Ovary (tissue), 9 donors: ENCODE results near the gene SYPL1. TPM values are rescaled to one million over a fixed set of nuclear protein-coding genes. Genes with fewer than 3 reads are reported as not detected.
A peak's percentile ranks its signal among the peaks of the same experiment; 100 is the strongest.

Source experiments
- DNase-seq, 5 donors: peaks; one replicate each; pipeline ENCODE4 v3.0.0-alpha.2; 2019 to 2020
- H3K27ac ChIP-seq, 2 donors: fragments of 200-600 bp; one replicate each; pipeline versions ENCODE4 v1.5.1 to v1.8.0; 2019 to 2022
- H3K27me3 ChIP-seq: fragments of 200-600 bp; one replicate; pipeline ENCODE4 v1.8.0; 2022
- H3K36me3 ChIP-seq: fragments of 200-600 bp; sonication (generic); one replicate; pipeline ENCODE4 v1.5.1; 2019
- H3K4me1 ChIP-seq: one replicate; pipeline ENCODE4 v1.8.1; 2013; ENCODE audit warnings: mild to moderate bottlenecking, moderate library complexity; ENCODE audit not compliant: insufficient read depth
- H3K4me3 ChIP-seq: fragments of 200-600 bp; sonication (generic); one replicate; pipeline ENCODE4 v1.5.1; 2017
- H3K9me3 ChIP-seq, 2 donors: fragments of 200-600 bp in 1 of 2; sonication (generic) in 1 of 2; one replicate each; pipeline versions ENCODE4 v1.5.1 to v1.8.1; 2013 to 2019; ENCODE audit warnings: mild to moderate bottlenecking in 1 of 2, moderate library complexity in 1 of 2
- EP300 ChIP-seq: sonication (generic); formaldehyde crosslinking; IDR thresholded peaks from one replicate; pipeline ENCODE4 v1.6.1; 2017; ENCODE audit warnings: antibody characterized with exemption
- POLR2A ChIP-seq: fragments of 450-650 bp; IDR thresholded peaks from one replicate; pipeline ENCODE4 v1.6.1; 2017; ENCODE audit warnings: antibody characterized with exemption, mild to moderate bottlenecking, moderate library complexity
- WGBS, 3 donors: extraction: QIAGEN DNeasy Blood & Tissue Kit in 1 of 3; methylation state at CpG; one replicate each; pipeline versions ENCODE4 v1.1.5 to v1.1.7; 2013 to 2017; 5-methylcytosine and 5-hydroxymethylcytosine counted together
- intact Hi-C, 4 donors: fragments of 100-400 bp; cut with DNase I; formaldehyde crosslinking; loops; one replicate each; pipeline versions ENCODE4 v1.11.0 to v1.15.1; 2022 to 2023
- polyA plus RNA-seq, 2 donors: library from polyadenylated mRNA; stranded (reverse); fragments of 200-250 nt in 1 of 2; fragments of 350-450 nt in 1 of 2; fragmentation: Illumina TruSeq in 1 of 2; extraction: RNeasy Lipid Tissue Mini Kit (QIAGEN cat#74804) in 1 of 2; gene quantifications; one replicate each; pipeline ENCODE4 v1.2.3, GENCODE V29; 2013 to 2014
- total RNA-seq, 7 donors: library from RNA; depleted of rRNA in 2 of 7; stranded (reverse); fragments of >200 nt in 2 of 7; fragmentation: NEBNext Ultra II Directional in 3 of 7; extraction: Animal tissue kit (Norgen Biotek cat#: 25700) in 3 of 7; gene quantifications; one replicate each; pipeline versions ENCODE4 v1.1.0 to v1.2.4, GENCODE V29; 2016 to 2023
- TF ChIP-seq, protein P1 (sequence below), 3 donors: fragments of 450-650 bp in 2 of 3; fragments of 200-600 bp in 1 of 3; IDR thresholded peaks; one replicate each; pipeline versions ENCODE4 v1.5.1 to v1.8.0; 2016 to 2022; ENCODE audit warnings: antibody characterized with exemption in 3 of 3, mild to moderate bottlenecking in 1 of 3
- donor health status: DM: no; HTN: no; CAD: no; lungs with moderate emphysema.
- donor health status: DM: no; HTN: no; CAD: no.
- donor health status: Bipolar disorder and iron deficiency.
- donor health status: DM: yes; HTN: yes; CAD: no.
- donor health status: DM: no; HTN: no; CAD: no.
- donor health status: DM: yes; HTN: yes; CAD: no.

The SYPL1 gene
- total and polyA plus RNA-seq, 9 donors = 71.5 to 127 (median 83.5) TPM

DNA sequence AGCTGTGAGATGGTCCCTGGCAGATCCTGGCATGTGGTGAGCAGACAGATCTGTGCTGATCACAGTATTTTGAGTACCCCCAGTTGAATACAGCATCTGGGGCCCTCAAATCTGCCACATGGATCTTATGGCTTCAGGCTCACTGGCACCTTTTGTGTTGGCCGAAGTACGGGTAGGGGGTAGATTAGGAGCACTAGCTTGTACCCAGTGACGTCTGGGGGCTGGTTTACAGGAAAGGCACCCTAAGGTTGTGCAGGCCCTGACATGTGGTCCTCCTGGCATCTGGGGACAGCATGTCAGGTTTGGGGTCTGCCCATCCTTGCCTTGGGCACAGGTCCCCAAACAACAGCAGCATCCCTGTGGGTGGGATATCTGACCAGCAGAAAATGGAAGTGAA, 53.2 kb downstream of the SYPL1 start:
- TF ChIP-seq, protein P1, sequence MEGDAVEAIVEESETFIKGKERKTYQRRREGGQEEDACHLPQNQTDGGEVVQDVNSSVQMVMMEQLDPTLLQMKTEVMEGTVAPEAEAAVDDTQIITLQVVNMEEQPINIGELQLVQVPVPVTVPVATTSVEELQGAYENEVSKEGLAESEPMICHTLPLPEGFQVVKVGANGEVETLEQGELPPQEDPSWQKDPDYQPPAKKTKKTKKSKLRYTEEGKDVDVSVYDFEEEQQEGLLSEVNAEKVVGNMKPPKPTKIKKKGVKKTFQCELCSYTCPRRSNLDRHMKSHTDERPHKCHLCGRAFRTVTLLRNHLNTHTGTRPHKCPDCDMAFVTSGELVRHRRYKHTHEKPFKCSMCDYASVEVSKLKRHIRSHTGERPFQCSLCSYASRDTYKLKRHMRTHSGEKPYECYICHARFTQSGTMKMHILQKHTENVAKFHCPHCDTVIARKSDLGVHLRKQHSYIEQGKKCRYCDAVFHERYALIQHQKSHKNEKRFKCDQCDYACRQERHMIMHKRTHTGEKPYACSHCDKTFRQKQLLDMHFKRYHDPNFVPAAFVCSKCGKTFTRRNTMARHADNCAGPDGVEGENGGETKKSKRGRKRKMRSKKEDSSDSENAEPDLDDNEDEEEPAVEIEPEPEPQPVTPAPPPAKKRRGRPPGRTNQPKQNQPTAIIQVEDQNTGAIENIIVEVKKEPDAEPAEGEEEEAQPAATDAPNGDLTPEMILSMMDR (IDR thresholded peaks at IDR 0.05) = no peak
- TF ChIP-seq EP300 (no peak), POLR2A (no peak)
- H3K27me3 ChIP-seq = no peaks in the 10 kb centered on the region
- no peak for DNase-seq
- WGBS, 3 donors = 95 to 97% (median 95%) methylated on average over 3 of the region's 3 CpGs
- no peak overlapping the region for H3K27ac ChIP-seq
- no peaks in the 10 kb centered on the region for H3K36me3 ChIP-seq
- H3K9me3 ChIP-seq = no peaks in the 10 kb centered on the region
- no peak overlapping the region for H3K4me3 ChIP-seq
- intact Hi-C loops = loop anchor here in 3 of 4 donors (2.0 to 5.0 kb wide), 2 partner anchors 93 to 96 kb away; no protein-coding TSS in a partner anchor
- no peaks in the 10 kb centered on the region for H3K4me1 ChIP-seq

DNA sequence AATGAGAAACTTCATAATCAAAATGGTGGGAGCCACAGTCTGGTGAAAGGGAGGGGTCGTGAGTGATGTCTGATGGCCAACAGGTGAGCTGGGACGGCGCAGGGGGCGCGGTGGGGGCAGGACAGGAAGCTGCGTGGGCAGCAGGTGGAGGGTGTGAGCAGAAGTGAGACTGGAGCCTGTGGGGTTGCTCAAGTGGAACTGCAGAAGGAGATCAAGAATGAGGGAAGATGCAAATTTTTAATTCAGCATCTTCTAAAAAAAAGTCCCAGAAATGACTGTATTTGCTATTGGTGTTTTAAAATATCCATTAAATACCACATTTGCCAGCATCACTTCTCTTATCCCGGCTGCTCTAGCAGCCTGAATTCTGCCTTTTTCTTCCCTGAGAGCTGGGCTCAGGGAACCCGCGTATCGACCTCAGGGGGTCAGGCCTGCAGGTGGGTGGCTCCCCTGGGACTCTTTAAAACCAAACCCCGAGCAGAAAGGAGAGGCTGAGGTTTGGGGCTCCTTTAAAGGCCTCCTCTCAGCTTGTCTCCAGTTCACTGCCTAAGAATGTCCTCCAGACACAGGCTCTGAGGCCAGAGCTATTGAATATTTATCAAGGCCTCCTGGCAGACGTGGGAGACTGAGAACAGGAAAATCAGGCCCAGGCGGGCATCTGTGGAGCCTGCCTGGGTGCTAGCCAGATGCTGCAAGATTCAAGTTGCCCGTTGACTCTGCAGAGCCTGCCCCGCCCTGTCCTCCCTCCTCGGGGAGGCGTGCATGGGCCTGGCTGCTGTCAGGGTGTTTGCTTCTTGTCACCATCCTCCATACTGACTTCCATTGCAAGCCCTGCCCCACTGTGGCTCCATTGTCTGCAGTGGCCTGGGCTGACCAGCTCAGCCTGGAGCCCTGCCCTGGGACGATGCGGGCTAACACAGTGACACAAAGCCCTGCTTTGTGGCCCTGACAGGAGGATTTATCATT, 53.9 kb downstream of the SYPL1 start:
- H3K4me1 ChIP-seq = no peaks in the 10 kb centered on the region
- H3K27me3 ChIP-seq = no peaks in the 10 kb centered on the region
- WGBS, 3 donors = 84 to 90% (median 89%) methylated on average over 19 of the region's 19 CpGs
- intact Hi-C loops = loop anchor here (2.0 to 5.0 kb wide), 3 partner anchors 94 to 97 kb away; no protein-coding TSS in a partner anchor
- TF ChIP-seq, protein P1 (IDR thresholded peaks at IDR 0.05) = no peak
- TF ChIP-seq POLR2A (no peak), EP300 (no peak)
- H3K36me3 ChIP-seq = no peaks in the 10 kb centered on the region
- H3K9me3 ChIP-seq = no peaks in the 10 kb centered on the region
- DNase-seq = no peak
- H3K4me3 ChIP-seq = no peak overlapping the region
- no peak overlapping the region for H3K27ac ChIP-seq

GRCh38 chr7:106057204-106057961, 54.7 kb downstream of the SYPL1 start:
- H3K27ac ChIP-seq = no peak overlapping the region
- no peaks in the 10 kb centered on the region for H3K36me3 ChIP-seq
- WGBS, 3 donors = 69 to 78% (median 77%) methylated on average over 10 of the region's 10 CpGs
- H3K4me1 ChIP-seq = no peaks in the 10 kb centered on the region
- intact Hi-C loops = loop anchor here in 3 of 4 donors (2.0 to 5.0 kb wide), 2 partner anchors 95 kb away; no protein-coding TSS in a partner anchor
- no peaks in the 10 kb centered on the region for H3K9me3 ChIP-seq
- no peak overlapping the region for H3K4me3 ChIP-seq
- no peak for DNase-seq
- TF ChIP-seq, protein P1 (IDR thresholded peaks at IDR 0.05) = peak in 1 of 3 donors; percentile 7
- TF ChIP-seq POLR2A = no peak
- no peaks in the 10 kb centered on the region for H3K27me3 ChIP-seq

- Histone ChIP-seq H3K9me3 (no peaks in the 10 kb centered on the region), H3K4me3 (no peak overlapping the region), H3K27ac (no peak overlapping the region), H3K4me1 (no peaks in the 10 kb centered on the region), H3K27me3 (no peaks in the 10 kb centered on the region), H3K36me3 (no peaks in the 10 kb centered on the region)
- peak; percentile 70 to 79 (median 76) for DNase-seq
- intact Hi-C loops = loop anchor here in 3 of 4 donors (2.0 to 5.0 kb wide), 2 partner anchors 96 kb away; no protein-coding TSS in a partner anchor
- TF ChIP-seq POLR2A = no peak
- TF ChIP-seq, protein P1 (IDR thresholded peaks at IDR 0.05) = peak; percentile 70 to 79 (median 74)
- 40 to 50% (median 48%) methylated on average over 9 of the region's 9 CpGs for WGBS, 3 donors
Measured at GRCh38 chr7:106056513-106057203, 55.5 kb downstream of the SYPL1 start.
